HepG2 (cell line): ENCODE data around the gene TTC31. TPM values are rescaled to one million over a fixed set of nuclear protein-coding genes. Genes with fewer than 3 reads are reported as not detected.
A peak's percentile ranks its signal among the peaks of the same experiment; 100 is the strongest.

Experiments
- AFF4 ChIP-seq: sonication (generic); formaldehyde crosslinking; IDR thresholded peaks from 2 replicates; pipeline ENCODE4 v1.4.0; 2020; ENCODE audit warnings: missing genetic modification reagents
- AKAP8 ChIP-seq: sonication (generic); formaldehyde crosslinking; IDR thresholded peaks from 2 replicates; pipeline ENCODE4 v1.5.1; 2020; ENCODE audit warnings: mild to moderate bottlenecking, missing genetic modification reagents
- BORCS8-MEF2B ChIP-seq: sonication (generic); formaldehyde crosslinking; IDR thresholded peaks from 2 replicates; pipeline ENCODE4 v1.8.0; 2022; ENCODE audit warnings: mild to moderate bottlenecking, missing genetic modification reagents
- CHCHD3 ChIP-seq: sonication (generic); formaldehyde crosslinking; IDR thresholded peaks from 2 replicates; pipeline ENCODE4 v1.8.0; 2022; ENCODE audit warnings: mild to moderate bottlenecking, missing genetic modification reagents, moderate library complexity
- HNF4G ChIP-seq, 2 experiments: sonication (generic) in 1 of 2; formaldehyde crosslinking in 1 of 2; IDR thresholded peaks; 2 replicates each; pipeline versions ENCODE4 v1.4.0 to v1.6.1; 2011 to 2020; ENCODE audit warnings: borderline replicate concordance in 2 of 2, low read depth in 2 of 2, mild to moderate bottlenecking in 2 of 2, low read length in 1 of 2, missing genetic modification reagents in 1 of 2, moderate library complexity in 1 of 2
- KDM6A ChIP-seq: IDR thresholded peaks from 2 replicates; pipeline ENCODE4 v1.6.1; 2016; ENCODE audit warnings: low read depth
- NFKB2 ChIP-seq: sonication (generic); formaldehyde crosslinking; IDR thresholded peaks from 2 replicates; pipeline ENCODE4 v1.4.0; 2020; ENCODE audit warnings: missing genetic modification reagents, borderline replicate concordance
- NFYC ChIP-seq: IDR thresholded peaks from 2 replicates; pipeline ENCODE4 v1.6.1; 2016; ENCODE audit warnings: missing genetic modification reagents, missing compliant biosample characterization
- RFX3 ChIP-seq: IDR thresholded peaks from 2 replicates; pipeline ENCODE4 v1.6.1; 2016; ENCODE audit warnings: missing biosample characterization, missing genetic modification reagents
- SALL1 ChIP-seq: sonication (generic); formaldehyde crosslinking; IDR thresholded peaks from 2 replicates; pipeline ENCODE4 v1.8.0; 2022; ENCODE audit warnings: mild to moderate bottlenecking, missing genetic modification reagents
- TBL1XR1 ChIP-seq: fragments of 150-350 bp; IDR thresholded peaks from 2 replicates; pipeline ENCODE4 v1.6.1; 2014; ENCODE audit warnings: borderline replicate concordance, low read length; ENCODE audit not compliant: partially characterized antibody
- TCF7 ChIP-seq: sonication (generic); IDR thresholded peaks from 2 replicates; pipeline ENCODE4 v1.6.1; 2016; ENCODE audit warnings: antibody characterized with exemption, low read depth
- TRAFD1 ChIP-seq: sonication (generic); formaldehyde crosslinking; IDR thresholded peaks from 2 replicates; pipeline ENCODE4 v1.5.1; 2020; ENCODE audit warnings: missing genetic modification reagents, mild to moderate bottlenecking, borderline replicate concordance
- ZNF263 ChIP-seq: sonication (generic); formaldehyde crosslinking; IDR thresholded peaks from 2 replicates; pipeline ENCODE4 v1.4.0; 2020; ENCODE audit warnings: missing genetic modification reagents
- ZNF333 ChIP-seq: sonication (generic); formaldehyde crosslinking; IDR thresholded peaks from 2 replicates; pipeline ENCODE4 v1.4.0; 2020; ENCODE audit warnings: mild to moderate bottlenecking, missing genetic modification reagents, borderline replicate concordance
- ZNF563 ChIP-seq: sonication (generic); formaldehyde crosslinking; IDR thresholded peaks from 2 replicates; pipeline ENCODE4 v1.8.0; 2022; ENCODE audit warnings: mild to moderate bottlenecking, moderate library complexity, missing genetic modification reagents
- ZNF761 ChIP-seq: sonication (generic); formaldehyde crosslinking; conservative IDR thresholded peaks from 2 replicates; pipeline ENCODE4 v1.4.0; 2020; ENCODE audit warnings: mild to moderate bottlenecking, missing genetic modification reagents
- ZNF776 ChIP-seq: sonication (generic); formaldehyde crosslinking; IDR thresholded peaks from 2 replicates; pipeline ENCODE4 v1.4.0; 2020; ENCODE audit warnings: mild to moderate bottlenecking, missing genetic modification reagents
- ZSCAN31 ChIP-seq: sonication (generic); formaldehyde crosslinking; IDR thresholded peaks from 2 replicates; pipeline ENCODE4 v1.5.0; 2020; ENCODE audit warnings: low read depth, mild to moderate bottlenecking, missing genetic modification reagents
- polyA plus RNA-seq, 8 experiments: library from polyadenylated mRNA; depleted of rRNA in 3 of 8; stranded (reverse) in 7 of 8; unstranded in 1 of 8; fragments of >200 nt; fragmentation: Illumina TruSeq in 4 of 8; extraction: Trizol in 4 of 8; gene quantifications; 2 replicates each; pipeline versions ENCODE4 v1.2.1 to v1.2.3, GENCODE V29; 2011 to 2016; ENCODE audit warnings: low read depth in 4 of 8, missing spikeins in 1 of 8, mixed read lengths in 1 of 8; ENCODE audit not compliant: insufficient read depth in 1 of 8
- total RNA-seq, 5 experiments: library from RNA; depleted of rRNA; stranded (reverse); fragments of >200 nt; fragmentation: Illumina TruSeq; extraction: Trizol; gene quantifications; 2 replicates each; pipeline ENCODE4 v1.2.3, GENCODE V29; 2016; ENCODE audit warnings: low read depth in 1 of 5
- TF ChIP-seq, protein P1 (sequence below): sonication (generic); formaldehyde crosslinking; conservative IDR thresholded peaks from 2 replicates; pipeline ENCODE4 v1.8.0; 2022; ENCODE audit warnings: low read depth, missing genetic modification reagents
- TF ChIP-seq, protein P2 (sequence below): sonication (generic); formaldehyde crosslinking; IDR thresholded peaks from 2 replicates; pipeline ENCODE4 v1.8.0; 2022; ENCODE audit warnings: mild to moderate bottlenecking, missing genetic modification reagents; ENCODE audit not compliant: insufficient replicate concordance

Gene TTC31
- total and polyA plus RNA-seq, 2 of the 13 experiments (the other 11 are each of a cell fraction or from before 2014, with no cell fraction given): 28.3 to 39.5 TPM

- no peak for TF ChIP-seq AFF4 (CRISPR knock-in tag)
- TF ChIP-seq TBL1XR1: no peak
- no peak for TF ChIP-seq NFKB2 (CRISPR knock-in tag)
- TF ChIP-seq TRAFD1 (CRISPR knock-in tag): no peak
- no peak for TF ChIP-seq NFYC (CRISPR knock-in tag)
- no peak for TF ChIP-seq SALL1
- TF ChIP-seq TCF7: no peak; the same call in 1 of the 2 replicates
- TF ChIP-seq ZNF333: no peak
- peak; percentile 86 for TF ChIP-seq ZNF263 (CRISPR knock-in tag)
- TF ChIP-seq ZNF563 (CRISPR knock-in tag): no peak
- TF ChIP-seq ZSCAN31 (CRISPR knock-in tag): no peak
- TF ChIP-seq ZNF761 (CRISPR knock-in tag): no peak
- TF ChIP-seq, protein P1, sequence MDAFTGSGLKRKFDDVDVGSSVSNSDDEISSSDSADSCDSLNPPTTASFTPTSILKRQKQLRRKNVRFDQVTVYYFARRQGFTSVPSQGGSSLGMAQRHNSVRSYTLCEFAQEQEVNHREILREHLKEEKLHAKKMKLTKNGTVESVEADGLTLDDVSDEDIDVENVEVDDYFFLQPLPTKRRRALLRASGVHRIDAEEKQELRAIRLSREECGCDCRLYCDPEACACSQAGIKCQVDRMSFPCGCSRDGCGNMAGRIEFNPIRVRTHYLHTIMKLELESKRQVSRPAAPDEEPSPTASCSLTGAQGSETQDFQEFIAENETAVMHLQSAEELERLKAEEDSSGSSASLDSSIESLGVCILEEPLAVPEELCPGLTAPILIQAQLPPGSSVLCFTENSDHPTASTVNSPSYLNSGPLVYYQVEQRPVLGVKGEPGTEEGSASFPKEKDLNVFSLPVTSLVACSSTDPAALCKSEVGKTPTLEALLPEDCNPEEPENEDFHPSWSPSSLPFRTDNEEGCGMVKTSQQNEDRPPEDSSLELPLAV (CRISPR knock-in tag): no peak
- TF ChIP-seq ZNF776 (CRISPR knock-in tag): no peak
- TF ChIP-seq, protein P2, sequence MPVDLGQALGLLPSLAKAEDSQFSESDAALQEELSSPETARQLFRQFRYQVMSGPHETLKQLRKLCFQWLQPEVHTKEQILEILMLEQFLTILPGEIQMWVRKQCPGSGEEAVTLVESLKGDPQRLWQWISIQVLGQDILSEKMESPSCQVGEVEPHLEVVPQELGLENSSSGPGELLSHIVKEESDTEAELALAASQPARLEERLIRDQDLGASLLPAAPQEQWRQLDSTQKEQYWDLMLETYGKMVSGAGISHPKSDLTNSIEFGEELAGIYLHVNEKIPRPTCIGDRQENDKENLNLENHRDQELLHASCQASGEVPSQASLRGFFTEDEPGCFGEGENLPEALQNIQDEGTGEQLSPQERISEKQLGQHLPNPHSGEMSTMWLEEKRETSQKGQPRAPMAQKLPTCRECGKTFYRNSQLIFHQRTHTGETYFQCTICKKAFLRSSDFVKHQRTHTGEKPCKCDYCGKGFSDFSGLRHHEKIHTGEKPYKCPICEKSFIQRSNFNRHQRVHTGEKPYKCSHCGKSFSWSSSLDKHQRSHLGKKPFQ (CRISPR knock-in tag): no peak
- TF ChIP-seq CHCHD3: no peak
- TF ChIP-seq RFX3 (CRISPR knock-in tag): no peak
- peak; percentile 38; the same call in 1 of the 2 replicates for TF ChIP-seq HNF4G (IDR thresholded peaks at IDR 0.05; ENCODE audit: borderline replicate concordance, low read depth, low read length)
- no peak for TF ChIP-seq HNF4G (CRISPR knock-in tag; IDR thresholded peaks at IDR 0.05; ENCODE audit: borderline replicate concordance, low read depth)
- no peak for TF ChIP-seq KDM6A
- peak; percentile 80; the same call in 1 of the 2 replicates for TF ChIP-seq BORCS8-MEF2B (CRISPR knock-in tag)
- TF ChIP-seq AKAP8 (CRISPR knock-in tag): no peak
Observed at GRCh38 chr2:74528600-74529356, 45.9 kb downstream of the TTC31 start (continued).
